CD14-positive monocyte (primary cell): ENCODE measurements around the gene AIG1. TPM values are rescaled to one million over a fixed set of nuclear protein-coding genes. Genes with fewer than 3 reads are reported as not detected.

Experiments used
- DNase-seq, 3 donors: peaks; one replicate each; pipeline ENCODE4 v3.0.0-alpha.2; 2011 to 2022
- H2AFZ ChIP-seq: 2 replicates; pipeline ENCODE4 v1.6.0; 2012; ENCODE audit warnings: mild to moderate bottlenecking, low read depth, low read length, inconsistent platforms; ENCODE audit not compliant: insufficient read depth, poor library complexity, severe bottlenecking
- H3K27ac ChIP-seq, 2 donors: 1 replicate in 1 of 2; 2 replicates in 1 of 2; pipeline ENCODE4 v1.5.1; 2012 to 2013; ENCODE audit warnings: low read length in 2 of 2, control low read depth in 1 of 2, inconsistent platforms in 1 of 2, low read depth in 1 of 2, mild to moderate bottlenecking in 1 of 2
- H3K27me3 ChIP-seq, 2 donors: one replicate each; pipeline versions ENCODE4 v1.6.0 to v1.6.1; 2011 to 2013; ENCODE audit warnings: low read length in 2 of 2; ENCODE audit not compliant: control insufficient read depth in 2 of 2, insufficient read depth in 2 of 2
- H3K36me3 ChIP-seq, 2 donors: replicated peaks in 1 of 2; 1 replicate in 1 of 2; 2 replicates in 1 of 2; pipeline versions ENCODE4 v1.5.1 to v1.6.1; 2012 to 2013; ENCODE audit warnings: low read length in 2 of 2, control low read depth in 1 of 2, inconsistent platforms in 1 of 2, mild to moderate bottlenecking in 1 of 2; ENCODE audit not compliant: insufficient read depth in 2 of 2, control insufficient read depth in 1 of 2
- H3K4me1 ChIP-seq, 2 donors: 1 replicate in 1 of 2; 2 replicates in 1 of 2; pipeline versions ENCODE4 v1.5.1 to v1.6.1; 2012 to 2013; ENCODE audit warnings: low read length in 2 of 2, control low read depth in 1 of 2, inconsistent platforms in 1 of 2, mild to moderate bottlenecking in 1 of 2, moderate library complexity in 1 of 2; ENCODE audit not compliant: insufficient read depth in 2 of 2, control insufficient read depth in 1 of 2
- H3K4me2 ChIP-seq: replicated peaks from 2 replicates; pipeline ENCODE3; 2012; ENCODE audit warnings: low read length, moderate library complexity, mild to moderate bottlenecking; ENCODE audit not compliant: poor library complexity, severe bottlenecking; ENCODE audit errors: extremely low read depth
- H3K4me3 ChIP-seq, 3 experiments: fragments of 200-600 bp in 1 of 3; sonication (generic) in 1 of 3; replicated peaks in 1 of 3; 1 replicate in 2 of 3; 2 replicates in 1 of 3; pipeline ENCODE4 v1.5.1; 2011 to 2013; ENCODE audit warnings: low read length in 3 of 3, mild to moderate bottlenecking in 3 of 3, control low read depth in 2 of 3, low read depth in 2 of 3, inconsistent platforms in 1 of 3, moderate library complexity in 1 of 3
- H3K79me2 ChIP-seq: 2 replicates; pipeline ENCODE4 v1.6.0; 2012; ENCODE audit warnings: mild to moderate bottlenecking, control low read depth, inconsistent platforms, low read length, moderate library complexity; ENCODE audit not compliant: insufficient read depth
- H3K9ac ChIP-seq: 2 replicates; pipeline ENCODE4 v1.6.0; 2017; ENCODE audit warnings: low read length, mild to moderate bottlenecking; ENCODE audit not compliant: insufficient read depth, poor library complexity, severe bottlenecking
- H3K9me3 ChIP-seq, 2 donors: replicated peaks in 1 of 2; 1 replicate in 1 of 2; 2 replicates in 1 of 2; pipeline versions ENCODE4 v1.5.1 to v1.6.1; 2012 to 2013; ENCODE audit warnings: low read length in 2 of 2, control low read depth in 1 of 2; ENCODE audit not compliant: control insufficient read depth in 1 of 2, insufficient read depth in 1 of 2
- H4K20me1 ChIP-seq: 2 replicates; pipeline ENCODE4 v1.6.0; 2012; ENCODE audit warnings: mild to moderate bottlenecking, low read length, control low read depth, moderate library complexity; ENCODE audit not compliant: insufficient read depth
- H3K27ac Mint-ChIP-seq, 7 donors: one replicate each; pipeline ENCODE4 v1.8.0; 2020; ENCODE audit warnings: mild to moderate bottlenecking in 7 of 7, mixed read lengths in 7 of 7, moderate library complexity in 6 of 7, inconsistent platforms in 2 of 7
- H3K27me3 Mint-ChIP-seq, 3 donors: one replicate each; pipeline ENCODE4 v1.8.0; 2021 to 2022; ENCODE audit warnings: low read depth in 3 of 3, mild to moderate bottlenecking in 3 of 3, mixed read lengths in 3 of 3, moderate library complexity in 3 of 3, inconsistent platforms in 1 of 3
- H3K36me3 Mint-ChIP-seq, 2 donors: one replicate each; pipeline ENCODE4 v1.8.0; 2020; ENCODE audit warnings: mixed read lengths in 2 of 2, inconsistent platforms in 1 of 2, mild to moderate bottlenecking in 1 of 2
- H3K4me1 Mint-ChIP-seq: one replicate; pipeline ENCODE4 v1.8.0; 2020; ENCODE audit warnings: mild to moderate bottlenecking, mixed read lengths
- H3K4me3 Mint-ChIP-seq, 2 donors: one replicate each; pipeline ENCODE4 v1.8.0; 2020; ENCODE audit warnings: mild to moderate bottlenecking in 2 of 2, mixed read lengths in 2 of 2, moderate library complexity in 1 of 2
- H3K9me3 Mint-ChIP-seq, 7 donors: one replicate each; pipeline ENCODE4 v1.8.0; 2020 to 2022; ENCODE audit warnings: mixed read lengths in 7 of 7, mild to moderate bottlenecking in 6 of 7, moderate library complexity in 6 of 7, inconsistent platforms in 2 of 7
- CTCF ChIP-seq: fragments of 200-600 bp; IDR thresholded peaks from one replicate; pipeline ENCODE4 v1.8.0; 2022; ENCODE audit warnings: antibody characterized with exemption, mild to moderate bottlenecking
- WGBS: methylation state at CpG from one replicate; pipeline ENCODE4 v1.1.5; 2013; ENCODE audit warnings: missing lambda C conversion rate; ENCODE audit not compliant: insufficient coverage; 5-methylcytosine and 5-hydroxymethylcytosine counted together
- intact Hi-C, 2 donors: fragments of 100-400 bp; cut with micrococcal nuclease; formaldehyde crosslinking; loops; one replicate each; pipeline versions ENCODE4 v1.15.0 to v1.15.1; 2023
- polyA plus RNA-seq, 3 donors: library from polyadenylated mRNA; depleted of rRNA in 1 of 3; unstranded in 2 of 3; stranded (reverse) in 1 of 3; fragments of 300-500 nt in 2 of 3; fragments of >200 nt in 1 of 3; fragmentation: Illumina TruSeq in 2 of 3; gene quantifications; 1 replicate in 2 of 3; 2 replicates in 1 of 3; pipeline ENCODE4 v1.2.3, GENCODE V29; 2012 to 2021

The AIG1 gene
- polyA plus RNA-seq, 3 donors: 6.7 to 7.6 (median 6.8) TPM

GRCh38 chr6:143264986-143265764, 204.5 kb downstream of the AIG1 start:
- H3K4me1 Mint-ChIP-seq: no peaks in the 10 kb centered on the region
- H3K4me3 Mint-ChIP-seq: no peak overlapping the region
- H3K27ac Mint-ChIP-seq: no peak overlapping the region

GRCh38 chr6:143267760-143268159, 207.1 kb downstream of the AIG1 start:
- DNase-seq: no peak
- Mint-ChIP-seq H3K4me1 (no peaks in the 10 kb centered on the region), H3K27ac (no peak overlapping the region), H3K9me3 (peaks cover 0 to 4% (median 2%) of the 10 kb centered on the region in 7 donors), H3K36me3 (no peaks in the 10 kb centered on the region), H3K4me3 (no peak overlapping the region), H3K27me3 (peaks cover 0 to 2% (median 0%) of the 10 kb centered on the region in 3 donors)
- Histone ChIP-seq H2AFZ (no peak overlapping the region), H3K4me2 (no peak overlapping the region), H3K4me1 (no peaks in the 10 kb centered on the region), H3K9me3 (no peaks in the 10 kb centered on the region), H3K36me3 (no peaks in the 10 kb centered on the region), H3K9ac (no peak overlapping the region), H3K27ac (no peak overlapping the region), H4K20me1 (no peaks in the 10 kb centered on the region), H3K27me3 (no peaks in the 10 kb centered on the region), H3K4me3 (no peak overlapping the region), H3K79me2 (no peaks in the 10 kb centered on the region)
- WGBS: 83% methylated on average over 2 of the region's 2 CpGs
- intact Hi-C loops: no loop called here
- TF ChIP-seq CTCF: no peak

More at GRCh38 chr6:143264986-143265764, 204.5 kb downstream of the AIG1 start:
- Mint-ChIP-seq H3K27me3 (no peaks in the 10 kb centered on the region), H3K36me3 (no peaks in the 10 kb centered on the region), H3K9me3 (peaks cover 0 to 8% (median 4%) of the 10 kb centered on the region in 7 donors)
- intact Hi-C loops: no loop called here
- Histone ChIP-seq H3K9ac (no peak overlapping the region), H3K27ac (no peak overlapping the region), H3K4me2 (no peak overlapping the region), H3K9me3 (no peaks in the 10 kb centered on the region), H4K20me1 (no peaks in the 10 kb centered on the region), H2AFZ (no peak overlapping the region), H3K36me3 (no peaks in the 10 kb centered on the region), H3K79me2 (no peaks in the 10 kb centered on the region), H3K4me3 (no peak overlapping the region), H3K4me1 (no peaks in the 10 kb centered on the region), H3K27me3 (no peaks in the 10 kb centered on the region)
- WGBS: no CpG with 5 or more reads among the region's 4 CpGs
- DNase-seq: no peak
- no peak for TF ChIP-seq CTCF
